Prostate gland (tissue), 2 donors: ENCODE measurements around the gene CLPTM1L. TPM values are rescaled to one million over a fixed set of nuclear protein-coding genes. Genes with fewer than 3 reads are reported as not detected.

Source experiments
- DNase-seq: peaks from one replicate; pipeline ENCODE4 v3.0.0-alpha.2; 2019; ENCODE audit warnings: low spot score
- H3K27ac ChIP-seq, 2 donors: fragments of 200-600 bp; sonication (generic); 2 replicates each; pipeline ENCODE4 v1.5.1; 2017 to 2019
- H3K27me3 ChIP-seq: fragments of 200-600 bp; sonication (generic); replicated peaks from 2 replicates; pipeline ENCODE4 v1.5.1; 2019; ENCODE audit not compliant: insufficient read depth
- H3K36me3 ChIP-seq, 2 donors: fragments of 200-600 bp; sonication (generic); 1 replicate in 1 of 2; 2 replicates in 1 of 2; pipeline versions ENCODE4 v1.5.1 to v1.8.1; 2017 to 2019
- H3K4me1 ChIP-seq: fragments of 200-600 bp; sonication (generic); replicated peaks from 2 replicates; pipeline ENCODE4 v1.5.1; 2019
- H3K4me3 ChIP-seq, 2 donors: fragments of 200-600 bp; sonication (generic); 2 replicates each; pipeline ENCODE4 v1.5.1; 2017 to 2019
- H3K9me3 ChIP-seq: fragments of 200-600 bp; sonication (generic); 2 replicates; pipeline ENCODE4 v1.5.1; 2017
- POLR2A ChIP-seq: fragments of 450-650 bp; IDR thresholded peaks from one replicate; pipeline ENCODE4 v1.6.1; 2016; ENCODE audit warnings: antibody characterized with exemption, mild to moderate bottlenecking
- POLR2AphosphoS5 ChIP-seq: sonication (generic); formaldehyde crosslinking; IDR thresholded peaks from one replicate; pipeline ENCODE4 v1.6.1; 2017; ENCODE audit warnings: antibody characterized with exemption
- WGBS: methylation state at CpG from one replicate; pipeline ENCODE4 v1.1.5; 2018; 5-methylcytosine and 5-hydroxymethylcytosine counted together
- intact Hi-C: fragments of 100-400 bp; cut with DNase I; formaldehyde crosslinking; loops from one replicate; pipeline ENCODE4 v1.14.2; 2022
- total RNA-seq, 2 donors: library from RNA; depleted of rRNA; stranded (reverse); fragments of >200 nt; gene quantifications; one replicate each; pipeline ENCODE4 v1.1.0, GENCODE V29; 2016
- TF ChIP-seq, protein P1 (sequence below), 4 experiments: fragments of 200-600 bp in 2 of 4; fragments of 450-650 bp in 2 of 4; sonication (generic) in 2 of 4; IDR thresholded peaks; 1 replicate in 3 of 4; 2 replicates in 1 of 4; pipeline ENCODE4 v1.5.1; 2016 to 2019; ENCODE audit warnings: antibody characterized with exemption in 4 of 4, mild to moderate bottlenecking in 2 of 4, moderate library complexity in 2 of 4

The CLPTM1L gene
- total RNA-seq, 2 donors from 2014 or later, result 105 to 135 TPM

DNA sequence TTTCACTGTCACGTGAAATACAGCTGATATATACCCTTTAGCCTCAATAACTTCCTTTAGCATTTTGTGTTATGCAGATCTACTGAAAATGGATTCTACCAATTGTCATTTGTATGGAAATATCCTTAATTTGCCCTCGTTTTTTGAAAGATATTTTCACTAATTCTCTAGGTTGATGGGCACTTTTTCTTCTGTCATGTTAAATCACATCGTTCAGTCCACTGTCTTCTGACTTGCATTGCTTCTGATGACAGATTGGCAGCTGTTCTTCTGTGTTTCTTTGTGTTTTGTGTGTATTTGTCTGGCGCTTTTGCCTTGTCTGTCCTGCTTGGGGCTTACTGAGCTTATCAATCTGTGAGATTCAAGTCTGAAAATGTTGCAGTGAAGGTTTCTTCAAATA is 9.7 kb upstream of the CLPTM1L start:
- WGBS, result 48% methylated on average over 4 of the region's 4 CpGs
- intact Hi-C loops, result no loop called here

DNA sequence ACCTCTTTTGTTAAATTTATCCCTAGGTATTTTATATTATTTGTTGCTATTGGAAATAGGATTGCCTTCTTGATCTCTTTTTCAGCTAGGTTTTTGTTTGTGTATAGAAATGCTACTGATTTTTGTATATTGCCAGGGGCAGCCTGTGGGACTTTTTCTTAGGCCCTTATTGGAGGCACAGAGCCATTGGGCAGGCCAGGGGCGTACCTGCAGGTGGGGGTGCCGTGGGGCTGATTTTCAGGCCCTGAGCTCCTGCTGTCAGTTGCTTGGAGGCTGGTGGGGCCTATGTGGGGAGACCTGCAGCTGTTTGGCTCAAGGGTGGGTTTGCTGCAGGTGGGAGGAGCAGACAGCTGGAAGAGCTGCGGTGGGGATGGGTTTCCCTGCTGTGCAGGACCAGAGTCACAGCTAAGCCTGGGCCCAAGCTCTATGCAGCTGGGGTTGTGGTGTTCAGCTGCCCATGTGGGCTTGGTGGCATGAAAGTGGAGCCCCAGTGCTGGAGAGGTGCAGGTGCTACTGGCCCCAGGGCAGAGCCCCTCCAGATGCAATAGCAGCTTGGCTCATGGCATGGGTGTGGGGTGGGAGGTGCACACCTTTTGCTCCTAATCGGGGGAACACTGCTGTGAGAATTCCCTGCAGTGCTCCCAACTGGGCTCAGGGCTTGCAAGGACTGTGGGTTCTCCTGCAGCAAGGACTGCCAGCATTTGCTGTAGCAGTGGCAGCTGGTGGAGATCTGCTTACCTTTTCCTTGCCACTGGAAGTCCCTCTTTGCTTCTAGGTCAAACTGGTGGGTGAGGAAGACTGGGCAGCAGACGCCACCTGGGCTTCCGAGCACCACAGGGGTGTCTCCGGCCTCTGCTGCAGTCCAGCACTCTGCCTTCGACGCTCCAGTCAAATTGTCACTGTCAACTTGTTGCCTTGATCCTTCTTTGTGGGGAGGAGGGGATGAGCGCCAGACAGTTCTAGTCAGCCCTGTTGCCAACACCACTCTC is 7.6 kb upstream of the CLPTM1L start:
- no peaks in the 10 kb centered on the region for H3K9me3 ChIP-seq
- no peaks in the 10 kb centered on the region for H3K36me3 ChIP-seq
- H3K4me3 ChIP-seq, result no peak overlapping the region
- DNase-seq, result no peak
- H3K4me1 ChIP-seq, result no peaks in the 10 kb centered on the region
- H3K27me3 ChIP-seq, result no peaks in the 10 kb centered on the region
- WGBS, result 77% methylated on average over 10 of the region's 10 CpGs
- intact Hi-C loops, result no loop called here
- TF ChIP-seq POLR2AphosphoS5 (no peak), POLR2A (no peak)
- TF ChIP-seq, protein P1, sequence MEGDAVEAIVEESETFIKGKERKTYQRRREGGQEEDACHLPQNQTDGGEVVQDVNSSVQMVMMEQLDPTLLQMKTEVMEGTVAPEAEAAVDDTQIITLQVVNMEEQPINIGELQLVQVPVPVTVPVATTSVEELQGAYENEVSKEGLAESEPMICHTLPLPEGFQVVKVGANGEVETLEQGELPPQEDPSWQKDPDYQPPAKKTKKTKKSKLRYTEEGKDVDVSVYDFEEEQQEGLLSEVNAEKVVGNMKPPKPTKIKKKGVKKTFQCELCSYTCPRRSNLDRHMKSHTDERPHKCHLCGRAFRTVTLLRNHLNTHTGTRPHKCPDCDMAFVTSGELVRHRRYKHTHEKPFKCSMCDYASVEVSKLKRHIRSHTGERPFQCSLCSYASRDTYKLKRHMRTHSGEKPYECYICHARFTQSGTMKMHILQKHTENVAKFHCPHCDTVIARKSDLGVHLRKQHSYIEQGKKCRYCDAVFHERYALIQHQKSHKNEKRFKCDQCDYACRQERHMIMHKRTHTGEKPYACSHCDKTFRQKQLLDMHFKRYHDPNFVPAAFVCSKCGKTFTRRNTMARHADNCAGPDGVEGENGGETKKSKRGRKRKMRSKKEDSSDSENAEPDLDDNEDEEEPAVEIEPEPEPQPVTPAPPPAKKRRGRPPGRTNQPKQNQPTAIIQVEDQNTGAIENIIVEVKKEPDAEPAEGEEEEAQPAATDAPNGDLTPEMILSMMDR (IDR thresholded peaks at IDR 0.05), result no peak
- no peak overlapping the region for H3K27ac ChIP-seq

More for the DNA sequence above, 9.7 kb upstream of the CLPTM1L start:
- TF ChIP-seq, protein P1 (IDR thresholded peaks at IDR 0.05), result no peak
- TF ChIP-seq POLR2AphosphoS5, result no peak
- TF ChIP-seq POLR2A, result no peak
- Histone ChIP-seq H3K4me1 (no peaks in the 10 kb centered on the region), H3K27me3 (peaks cover 3% of the 10 kb centered on the region), H3K9me3 (no peaks in the 10 kb centered on the region), H3K27ac (no peak overlapping the region), H3K4me3 (no peak overlapping the region), H3K36me3 (no peaks in the 10 kb centered on the region)
- DNase-seq, result no peak

DNA sequence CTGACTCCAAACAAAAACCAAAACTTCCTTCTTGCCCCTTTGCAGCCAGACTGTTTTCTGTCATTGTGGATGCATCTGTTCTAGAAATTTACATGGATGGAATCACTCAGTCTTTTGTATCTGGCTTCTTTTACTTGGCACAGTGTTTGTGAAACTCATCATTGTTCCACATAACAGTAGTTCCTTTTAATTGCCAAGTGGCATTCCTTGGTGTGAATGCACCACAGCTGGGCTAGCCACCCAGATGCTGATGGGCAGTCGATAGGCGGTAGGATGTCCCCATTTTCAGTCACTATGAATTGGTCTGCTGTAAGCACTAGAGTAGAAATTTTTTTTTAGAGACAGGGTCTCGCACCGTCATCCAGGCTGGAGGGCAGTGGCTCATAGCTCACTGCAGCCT is 6.3 kb upstream of the CLPTM1L start:
- no peak overlapping the region for H3K4me3 ChIP-seq
- H3K27me3 ChIP-seq, result no peaks in the 10 kb centered on the region
- 98% methylated on average over 4 of the region's 4 CpGs for WGBS
- no peaks in the 10 kb centered on the region for H3K36me3 ChIP-seq
- TF ChIP-seq POLR2AphosphoS5 (no peak), POLR2A (no peak)
- TF ChIP-seq, protein P1 (IDR thresholded peaks at IDR 0.05), result no peak
- no peaks in the 10 kb centered on the region for H3K9me3 ChIP-seq
- intact Hi-C loops, result no loop called here
- no peaks in the 10 kb centered on the region for H3K4me1 ChIP-seq
- H3K27ac ChIP-seq, result no peak overlapping the region
- no peak for DNase-seq

DNA sequence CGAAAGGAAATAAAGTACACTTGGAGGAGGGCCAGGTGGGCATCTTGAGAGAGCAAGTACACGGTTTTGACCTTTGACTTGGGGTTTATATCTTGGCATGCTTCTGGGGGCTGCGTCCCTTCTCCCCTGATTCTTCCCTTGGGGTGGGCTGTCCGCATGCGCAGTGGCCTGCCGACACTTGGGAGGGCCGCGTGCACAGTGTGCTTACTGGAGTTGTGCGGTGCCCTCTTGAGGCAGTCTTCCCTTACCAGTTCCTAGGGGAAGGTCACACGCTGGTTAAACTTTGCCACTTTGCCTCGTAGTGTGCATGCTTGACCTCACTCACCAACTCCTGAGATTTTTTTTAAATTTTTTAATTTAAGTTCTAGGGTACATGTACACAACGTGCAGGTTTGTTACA is 4.3 kb upstream of the CLPTM1L start:
- Histone ChIP-seq H3K4me1 (peaks cover 5% of the 10 kb centered on the region), H3K27ac (no peak overlapping the region), H3K27me3 (no peaks in the 10 kb centered on the region), H3K36me3 (no peaks in the 10 kb centered on the region), H3K4me3 (no peak overlapping the region), H3K9me3 (no peaks in the 10 kb centered on the region)
- DNase-seq, result no peak
- intact Hi-C loops, result loop anchor here (10.0 kb wide), 1 partner anchor 296 kb away; no protein-coding TSS in a partner anchor
- TF ChIP-seq, protein P1 (IDR thresholded peaks at IDR 0.05), result no peak
- TF ChIP-seq POLR2A, result no peak
- TF ChIP-seq POLR2AphosphoS5, result no peak
- WGBS, result 38% methylated on average over 12 of the region's 12 CpGs

DNA sequence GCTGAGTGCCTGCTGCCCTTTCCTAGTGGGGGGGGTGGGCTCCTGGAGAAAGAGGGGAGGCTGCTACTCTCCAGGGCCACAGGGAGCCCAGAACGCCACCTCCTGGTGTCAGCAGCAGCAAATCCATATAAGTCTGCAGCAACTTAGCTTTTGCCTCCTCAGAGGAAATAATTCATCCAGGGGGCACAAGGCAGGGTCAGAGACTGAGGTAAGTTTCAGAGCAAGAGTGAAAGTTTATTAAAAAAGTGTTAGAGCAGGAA is 4.0 kb upstream of the CLPTM1L start:
- Histone ChIP-seq H3K4me3 (no peak overlapping the region), H3K4me1 (peaks cover 5% of the 10 kb centered on the region), H3K27ac (no peak overlapping the region), H3K27me3 (no peaks in the 10 kb centered on the region), H3K9me3 (no peaks in the 10 kb centered on the region), H3K36me3 (no peaks in the 10 kb centered on the region)
- intact Hi-C loops, result loop anchor here (10.0 kb wide), 1 partner anchor 296 kb away; no protein-coding TSS in a partner anchor
- no peak for DNase-seq
- TF ChIP-seq, protein P1 (IDR thresholded peaks at IDR 0.05), result no peak
- TF ChIP-seq POLR2AphosphoS5 (no peak), POLR2A (no peak)
- WGBS, result 88% methylated on average over 1 of the region's 1 CpG
